HG03039 (cell line): ENCODE measurements around the gene RSU1.
"Not testable (repeated sequence)": the region's sequence is repeated elsewhere in the genome, so short reads cannot be mapped to it uniquely, and the experiment has no call there.

Experiments used
- ATAC-seq: cut with Tn5 transposase; IDR thresholded peaks from one replicate; pipeline ENCODE4 v1.9.1; 2021; ENCODE audit warnings: mild to moderate bottlenecking, moderate library complexity; ENCODE audit not compliant: unreplicated experiment

The RSU1 gene

GRCh38 chr10:16788125-16788524 lies 29.1 kb downstream of the RSU1 start:
- ATAC-seq = no peak

GRCh38 chr10:16787361-16787791 lies 29.8 kb downstream of the RSU1 start:
- no peak for ATAC-seq

- no peak for ATAC-seq
Observed at GRCh38 chr10:16780338-16780880, 36.8 kb downstream of the RSU1 start.

GRCh38 chr10:16779384-16779915 lies 37.8 kb downstream of the RSU1 start:
- ATAC-seq = peak; percentile 73

- ATAC-seq = no peak
Observed at GRCh38 chr10:16777473-16778370, 39.5 kb downstream of the RSU1 start.

GRCh38 chr10:16776896-16777295 lies 40.3 kb downstream of the RSU1 start:
- no peak for ATAC-seq

- no peak for ATAC-seq
Observed at GRCh38 chr10:16773334-16773733, 43.9 kb downstream of the RSU1 start.

- ATAC-seq = peak; percentile 57
Observed at GRCh38 chr10:16770670-16771069, 46.6 kb downstream of the RSU1 start.

GRCh38 chr10:16770141-16770540 lies 47.1 kb downstream of the RSU1 start:
- no peak for ATAC-seq

- no peak for ATAC-seq
Observed at GRCh38 chr10:16769331-16769730, 47.9 kb downstream of the RSU1 start.

- ATAC-seq = no peak
Observed at GRCh38 chr10:16768702-16769101, 48.5 kb downstream of the RSU1 start.

GRCh38 chr10:16765509-16766375 lies 51.5 kb downstream of the RSU1 start:
- peak; percentile 45 for ATAC-seq

GRCh38 chr10:16761300-16761699 lies 55.9 kb downstream of the RSU1 start:
- ATAC-seq = no peak

- no peak for ATAC-seq
Observed at GRCh38 chr10:16756561-16757221, 60.5 kb downstream of the RSU1 start.

- no peak for ATAC-seq
Observed at GRCh38 chr10:16754765-16755164, 62.5 kb downstream of the RSU1 start.

- ATAC-seq = not testable (repeated sequence)
Observed at GRCh38 chr10:16752849-16753248, 64.4 kb downstream of the RSU1 start.

GRCh38 chr10:16752099-16752498 lies 65.1 kb downstream of the RSU1 start:
- no peak for ATAC-seq

GRCh38 chr10:16751244-16751643 lies 66.0 kb downstream of the RSU1 start:
- no peak for ATAC-seq

- no peak for ATAC-seq
Observed at GRCh38 chr10:16750461-16750860, 66.8 kb downstream of the RSU1 start.

GRCh38 chr10:16748749-16749148 lies 68.5 kb downstream of the RSU1 start:
- no peak for ATAC-seq

- no peak for ATAC-seq
Observed at GRCh38 chr10:16746856-16747255, 70.4 kb downstream of the RSU1 start.
